Measurements from ENCODE around the gene MFSD2A.

Gene MFSD2A

GRCh38 chr1:39944410-39945112 is 10.4 kb upstream of the MFSD2A start:
- TF ChIP-seq ARNTL (CRISPR knock-in tag; IDR thresholded peaks at IDR 0.05; ENCODE audit: borderline replicate concordance, low read depth) (no peak), RARB (CRISPR knock-in tag; IDR thresholded peaks at IDR 0.05) (no peak), ZNF8 (CRISPR knock-in tag; IDR thresholded peaks at IDR 0.05) (no peak), SNAI2 (CRISPR knock-in tag; IDR thresholded peaks at IDR 0.05) (no peak), GLIS3 (CRISPR knock-in tag; IDR thresholded peaks at IDR 0.05) (no peak), CREB5 (CRISPR knock-in tag; IDR thresholded peaks at IDR 0.05; ENCODE audit: low read depth) (no peak), ZNF565 (CRISPR knock-in tag; conservative IDR thresholded peaks at IDR 0.05; ENCODE audit: low read depth) (no peak), ZNF70 (CRISPR knock-in tag; IDR thresholded peaks at IDR 0.05) (no peak), BACH2 (CRISPR knock-in tag; IDR thresholded peaks at IDR 0.05; ENCODE audit: borderline replicate concordance) (no peak), CSRNP3 (CRISPR knock-in tag; IDR thresholded peaks at IDR 0.05) (no peak), TCF4 (CRISPR knock-in tag; IDR thresholded peaks at IDR 0.05; ENCODE audit: borderline replicate concordance) (no peak), OSR1 (CRISPR knock-in tag; IDR thresholded peaks at IDR 0.05) (no peak), ISL1 (CRISPR knock-in tag; IDR thresholded peaks at IDR 0.05) (no peak), ESRRG (CRISPR knock-in tag; IDR thresholded peaks at IDR 0.05) (no peak), ZFP3 (CRISPR knock-in tag; IDR thresholded peaks at IDR 0.05) (no peak)
- TF ChIP-seq, protein P1, sequence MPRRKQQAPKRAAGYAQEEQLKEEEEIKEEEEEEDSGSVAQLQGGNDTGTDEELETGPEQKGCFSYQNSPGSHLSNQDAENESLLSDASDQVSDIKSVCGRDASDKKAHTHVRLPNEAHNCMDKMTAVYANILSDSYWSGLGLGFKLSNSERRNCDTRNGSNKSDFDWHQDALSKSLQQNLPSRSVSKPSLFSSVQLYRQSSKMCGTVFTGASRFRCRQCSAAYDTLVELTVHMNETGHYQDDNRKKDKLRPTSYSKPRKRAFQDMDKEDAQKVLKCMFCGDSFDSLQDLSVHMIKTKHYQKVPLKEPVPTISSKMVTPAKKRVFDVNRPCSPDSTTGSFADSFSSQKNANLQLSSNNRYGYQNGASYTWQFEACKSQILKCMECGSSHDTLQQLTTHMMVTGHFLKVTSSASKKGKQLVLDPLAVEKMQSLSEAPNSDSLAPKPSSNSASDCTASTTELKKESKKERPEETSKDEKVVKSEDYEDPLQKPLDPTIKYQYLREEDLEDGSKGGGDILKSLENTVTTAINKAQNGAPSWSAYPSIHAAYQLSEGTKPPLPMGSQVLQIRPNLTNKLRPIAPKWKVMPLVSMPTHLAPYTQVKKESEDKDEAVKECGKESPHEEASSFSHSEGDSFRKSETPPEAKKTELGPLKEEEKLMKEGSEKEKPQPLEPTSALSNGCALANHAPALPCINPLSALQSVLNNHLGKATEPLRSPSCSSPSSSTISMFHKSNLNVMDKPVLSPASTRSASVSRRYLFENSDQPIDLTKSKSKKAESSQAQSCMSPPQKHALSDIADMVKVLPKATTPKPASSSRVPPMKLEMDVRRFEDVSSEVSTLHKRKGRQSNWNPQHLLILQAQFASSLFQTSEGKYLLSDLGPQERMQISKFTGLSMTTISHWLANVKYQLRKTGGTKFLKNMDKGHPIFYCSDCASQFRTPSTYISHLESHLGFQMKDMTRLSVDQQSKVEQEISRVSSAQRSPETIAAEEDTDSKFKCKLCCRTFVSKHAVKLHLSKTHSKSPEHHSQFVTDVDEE (CRISPR knock-in tag; IDR thresholded peaks at IDR 0.05), result no peak
- TF ChIP-seq, protein P2, sequence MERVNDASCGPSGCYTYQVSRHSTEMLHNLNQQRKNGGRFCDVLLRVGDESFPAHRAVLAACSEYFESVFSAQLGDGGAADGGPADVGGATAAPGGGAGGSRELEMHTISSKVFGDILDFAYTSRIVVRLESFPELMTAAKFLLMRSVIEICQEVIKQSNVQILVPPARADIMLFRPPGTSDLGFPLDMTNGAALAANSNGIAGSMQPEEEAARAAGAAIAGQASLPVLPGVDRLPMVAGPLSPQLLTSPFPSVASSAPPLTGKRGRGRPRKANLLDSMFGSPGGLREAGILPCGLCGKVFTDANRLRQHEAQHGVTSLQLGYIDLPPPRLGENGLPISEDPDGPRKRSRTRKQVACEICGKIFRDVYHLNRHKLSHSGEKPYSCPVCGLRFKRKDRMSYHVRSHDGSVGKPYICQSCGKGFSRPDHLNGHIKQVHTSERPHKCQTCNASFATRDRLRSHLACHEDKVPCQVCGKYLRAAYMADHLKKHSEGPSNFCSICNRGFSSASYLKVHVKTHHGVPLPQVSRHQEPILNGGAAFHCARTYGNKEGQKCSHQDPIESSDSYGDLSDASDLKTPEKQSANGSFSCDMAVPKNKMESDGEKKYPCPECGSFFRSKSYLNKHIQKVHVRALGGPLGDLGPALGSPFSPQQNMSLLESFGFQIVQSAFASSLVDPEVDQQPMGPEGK (CRISPR knock-in tag; IDR thresholded peaks at IDR 0.05; ENCODE audit: borderline replicate concordance), result no peak
- ATAC-seq, result no peak

DNA sequence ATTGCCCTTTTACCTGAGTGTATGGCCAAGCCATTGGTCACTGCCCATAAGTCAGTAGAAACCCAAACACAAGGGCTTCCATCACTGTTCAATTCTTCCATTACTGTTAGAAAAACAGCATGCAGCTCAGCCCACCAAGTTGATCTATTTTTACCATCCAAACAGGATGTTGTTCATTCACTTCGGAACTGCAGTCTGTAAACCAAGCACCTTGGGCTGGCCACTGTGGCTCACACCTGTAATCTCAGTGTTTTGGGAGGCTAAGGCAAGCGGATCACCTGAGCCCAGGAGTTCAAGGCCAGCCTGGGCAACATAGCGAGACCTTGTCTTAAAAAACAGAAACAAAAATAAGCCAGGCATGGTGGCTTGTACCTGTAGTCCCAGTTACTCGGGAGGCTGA is 8.7 kb upstream of the MFSD2A start:
- TF ChIP-seq ZNF70 (CRISPR knock-in tag; IDR thresholded peaks at IDR 0.05) (no peak), CSRNP3 (CRISPR knock-in tag; IDR thresholded peaks at IDR 0.05) (no peak), GLIS3 (CRISPR knock-in tag; IDR thresholded peaks at IDR 0.05) (no peak), ZFP30 (CRISPR knock-in tag; IDR thresholded peaks at IDR 0.05) (no peak), ZFP3 (CRISPR knock-in tag; IDR thresholded peaks at IDR 0.05) (no peak)
- TF ChIP-seq, protein P3, sequence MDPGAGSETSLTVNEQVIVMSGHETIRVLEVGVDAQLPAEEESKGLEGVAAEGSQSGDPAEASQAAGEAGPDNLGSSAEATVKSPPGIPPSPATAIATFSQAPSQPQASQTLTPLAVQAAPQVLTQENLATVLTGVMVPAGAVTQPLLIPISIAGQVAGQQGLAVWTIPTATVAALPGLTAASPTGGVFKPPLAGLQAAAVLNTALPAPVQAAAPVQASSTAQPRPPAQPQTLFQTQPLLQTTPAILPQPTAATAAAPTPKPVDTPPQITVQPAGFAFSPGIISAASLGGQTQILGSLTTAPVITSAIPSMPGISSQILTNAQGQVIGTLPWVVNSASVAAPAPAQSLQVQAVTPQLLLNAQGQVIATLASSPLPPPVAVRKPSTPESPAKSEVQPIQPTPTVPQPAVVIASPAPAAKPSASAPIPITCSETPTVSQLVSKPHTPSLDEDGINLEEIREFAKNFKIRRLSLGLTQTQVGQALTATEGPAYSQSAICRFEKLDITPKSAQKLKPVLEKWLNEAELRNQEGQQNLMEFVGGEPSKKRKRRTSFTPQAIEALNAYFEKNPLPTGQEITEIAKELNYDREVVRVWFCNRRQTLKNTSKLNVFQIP (CRISPR knock-in tag; IDR thresholded peaks at IDR 0.05; ENCODE audit: borderline replicate concordance, low read depth), result no peak
- no peak for ATAC-seq
